SK-N-DZ (cell line): ENCODE measurements around the gene CCL22.
"Not testable (repeated sequence)": the region's sequence is repeated elsewhere in the genome, so short reads cannot be mapped to it uniquely, and the experiment has no call there.

Source experiments
- DNase-seq: peaks from one replicate; pipeline ENCODE4 v3.0.0-alpha.2; 2015; ENCODE audit warnings: low spot score

The CCL22 gene

GRCh38 chr16:57347858-57348257 is 10.7 kb upstream of the CCL22 start:
- no peak for DNase-seq

- DNase-seq: no peak
These were observed 10.3 kb upstream of the CCL22 start for GRCh38 chr16:57348327-57348726.

DNA sequence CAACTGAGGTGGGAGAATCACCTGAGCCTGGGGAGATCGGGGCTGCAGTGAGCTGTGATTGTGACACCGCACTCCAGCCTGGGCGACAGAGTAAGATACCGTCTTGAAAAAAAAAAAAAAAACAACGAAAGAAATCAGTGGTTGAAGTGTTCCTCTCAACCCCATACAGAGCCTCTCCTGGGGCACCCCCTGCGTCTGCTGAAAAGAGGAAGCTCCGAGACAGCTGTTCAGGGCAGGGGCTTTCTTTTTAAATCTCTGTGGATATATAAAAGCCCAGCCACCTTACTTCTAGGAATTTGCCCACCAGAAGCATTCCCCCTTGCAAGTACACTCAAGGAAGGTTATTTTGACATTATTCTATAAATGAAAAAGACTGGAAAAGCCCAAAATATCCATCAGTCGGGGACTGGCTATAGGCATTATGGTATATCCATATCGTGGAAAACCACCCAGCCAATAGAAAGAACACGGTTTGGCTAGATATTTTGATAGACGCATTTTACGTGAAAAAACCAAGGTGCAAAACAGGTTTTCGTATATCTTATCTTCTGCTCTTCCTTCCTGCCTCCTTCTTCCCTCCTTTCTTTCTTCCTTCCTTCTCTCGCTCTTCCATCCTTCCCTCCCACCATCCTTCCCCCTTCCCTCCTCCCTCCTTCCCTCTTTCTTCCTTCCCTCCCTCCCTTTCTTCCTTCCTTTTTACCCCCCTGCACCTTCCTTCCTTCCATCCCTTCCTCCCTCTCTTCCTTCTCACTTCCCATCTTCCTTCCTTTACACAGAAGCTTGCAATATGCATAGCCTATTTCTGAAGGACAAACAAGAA is 9.2 kb upstream of the CCL22 start:
- no peak for DNase-seq

GRCh38 chr16:57352636-57353047 is 5.9 kb upstream of the CCL22 start:
- DNase-seq: no peak

DNA sequence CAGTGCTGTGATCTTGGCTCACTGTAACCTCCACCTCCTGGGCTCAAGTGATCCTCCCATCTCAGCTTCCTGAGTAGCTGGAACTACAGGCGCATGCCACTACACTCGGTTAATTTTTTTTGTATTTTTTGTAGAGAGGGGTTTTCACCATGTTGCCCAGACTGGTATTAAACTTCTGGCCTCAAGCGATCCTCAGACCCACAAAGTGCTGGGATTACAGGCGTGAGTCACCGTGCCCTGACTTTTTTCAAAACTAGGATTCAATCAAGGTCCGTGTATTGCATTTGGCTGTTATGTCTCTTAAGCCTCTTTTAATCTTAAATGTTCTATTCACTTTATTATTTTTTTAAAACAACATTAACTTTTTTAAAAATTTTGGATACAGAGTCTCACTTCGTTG is 4.3 kb upstream of the CCL22 start:
- no peak for DNase-seq

DNA sequence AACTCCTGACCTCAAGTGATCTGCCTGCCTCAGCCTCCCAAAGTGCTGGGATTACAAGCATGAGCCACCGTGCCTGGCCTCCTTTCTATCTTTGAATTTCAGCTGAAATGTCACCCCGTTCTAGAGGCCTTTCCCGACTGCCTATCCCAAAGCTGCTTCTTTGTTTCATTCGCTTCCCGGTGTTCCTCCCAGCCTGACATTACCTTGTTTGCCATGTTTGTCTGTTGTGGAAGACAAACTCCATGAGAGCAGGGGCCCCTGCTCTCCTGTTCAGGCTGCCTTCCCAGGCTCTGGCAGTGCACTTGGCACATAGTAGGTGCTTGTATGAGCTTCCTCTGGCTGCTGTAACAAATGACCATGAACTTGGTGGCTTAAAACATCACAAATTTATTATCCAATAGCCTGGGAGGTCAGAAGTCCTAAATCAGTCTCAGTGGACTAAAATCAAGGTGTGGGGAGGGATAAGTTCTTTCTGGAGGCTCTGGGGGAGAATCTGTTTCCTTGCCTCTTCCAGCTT is 2.6 kb upstream of the CCL22 start:
- no peak for DNase-seq

DNA sequence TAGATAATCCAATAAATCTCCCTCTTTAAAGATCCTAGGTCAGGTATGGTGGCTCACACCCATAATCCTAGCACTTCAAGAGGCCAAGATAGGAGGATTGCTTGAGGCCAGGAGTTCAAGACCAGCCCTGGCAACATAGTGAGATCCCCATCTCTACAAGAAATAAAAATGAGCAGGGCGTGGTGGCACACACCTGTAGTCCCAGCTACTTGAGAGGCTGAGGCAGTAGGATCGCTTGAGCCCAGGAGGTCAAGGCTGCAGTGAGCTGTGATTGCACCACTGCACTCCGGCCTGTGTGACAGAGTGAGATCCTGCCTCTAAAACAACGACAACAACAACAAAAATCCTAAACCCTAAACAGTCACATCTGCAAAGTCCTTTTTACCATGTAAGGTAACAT is 2.0 kb upstream of the CCL22 start:
- DNase-seq: no peak

- no peak for DNase-seq
These were observed 1.1 kb upstream of the CCL22 start for GRCh38 chr16:57357330-57358085.

GRCh38 chr16:57358086-57358420 is 530 bp upstream of the CCL22 start:
- DNase-seq: no peak

DNA sequence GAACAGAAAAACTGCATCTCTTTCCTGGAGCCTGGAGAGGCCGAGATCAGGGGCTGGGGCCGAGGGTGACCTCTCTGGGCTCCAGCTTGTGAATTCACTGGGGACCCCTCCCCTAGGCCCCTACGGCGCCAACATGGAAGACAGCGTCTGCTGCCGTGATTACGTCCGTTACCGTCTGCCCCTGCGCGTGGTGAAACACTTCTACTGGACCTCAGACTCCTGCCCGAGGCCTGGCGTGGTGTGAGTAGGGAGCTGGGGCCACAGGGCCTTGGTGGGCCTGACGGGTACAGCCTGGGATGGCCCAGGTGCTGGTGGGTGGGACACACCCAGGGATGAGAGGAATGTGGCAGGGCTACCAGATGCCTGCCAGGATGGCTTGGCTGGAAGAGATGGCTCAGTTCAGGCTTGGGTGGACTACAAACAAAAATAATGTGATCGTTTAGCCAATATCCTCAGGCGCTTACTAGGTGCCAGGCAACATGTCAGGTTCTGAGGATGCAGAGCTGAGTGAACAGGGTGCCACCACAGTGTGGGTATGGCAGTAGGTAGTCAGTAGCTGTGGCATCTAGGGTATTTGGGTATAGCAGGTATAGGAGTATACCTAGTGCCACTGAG is 1.8 kb downstream of the CCL22 start:
- no peak for DNase-seq

GRCh38 chr16:57361404-57361803 is 2.8 kb downstream of the CCL22 start:
- DNase-seq: no peak

DNA sequence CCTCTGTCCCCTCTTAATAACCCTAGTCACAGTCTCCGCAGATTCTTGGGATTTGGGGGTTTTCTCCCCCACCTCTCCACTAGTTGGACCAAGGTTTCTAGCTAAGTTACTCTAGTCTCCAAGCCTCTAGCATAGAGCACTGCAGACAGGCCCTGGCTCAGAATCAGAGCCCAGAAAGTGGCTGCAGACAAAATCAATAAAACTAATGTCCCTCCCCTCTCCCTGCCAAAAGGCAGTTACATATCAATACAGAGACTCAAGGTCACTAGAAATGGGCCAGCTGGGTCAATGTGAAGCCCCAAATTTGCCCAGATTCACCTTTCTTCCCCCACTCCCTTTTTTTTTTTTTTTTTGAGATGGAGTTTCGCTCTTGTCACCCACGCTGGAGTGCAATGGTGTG is 5.6 kb downstream of the CCL22 start:
- no peak for DNase-seq

- DNase-seq: no peak
These were observed 8.0 kb downstream of the CCL22 start for GRCh38 chr16:57366544-57367040.

GRCh38 chr16:57367116-57367752 is 8.7 kb downstream of the CCL22 start:
- no peak for DNase-seq

- no peak for DNase-seq
These were observed 13.2 kb downstream of the CCL22 start for GRCh38 chr16:57371494-57372371.

- DNase-seq: peak; percentile 70
These were observed 14.0 kb downstream of the CCL22 start, which contains the start of gene CX3CL1 for GRCh38 chr16:57372372-57373116. Gene CX3CL1, plus strand, starts transcription at chr16:57372490. Its CDS starts 79 bp downstream, at chr16:57372569.

- DNase-seq: no peak
These were observed 14.7 kb downstream of the CCL22 start for GRCh38 chr16:57373117-57373947.

DNA sequence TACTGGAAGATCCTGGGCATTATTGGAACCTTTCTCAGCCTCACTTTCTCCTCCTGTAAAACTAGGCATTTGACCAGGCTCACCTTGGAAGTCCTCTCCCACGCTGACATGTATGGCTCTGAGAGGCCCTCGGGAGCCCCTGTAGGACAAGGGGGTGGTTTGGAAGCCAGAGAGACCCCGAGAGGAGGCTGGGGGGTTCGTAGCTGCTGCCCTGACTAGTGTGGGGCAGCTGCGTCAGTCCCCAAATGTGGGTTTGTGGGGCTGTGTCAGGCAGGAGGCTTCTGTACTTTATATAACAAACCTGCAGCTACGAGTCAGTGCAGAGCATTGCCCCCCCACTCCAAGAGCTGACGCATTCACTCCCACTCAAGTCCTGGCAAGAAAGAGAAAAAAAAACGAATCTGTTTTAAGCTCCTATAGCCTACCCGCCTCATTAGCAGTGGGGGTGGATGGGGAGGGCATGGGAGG is 15.5 kb downstream of the CCL22 start:
- DNase-seq: no peak

DNA sequence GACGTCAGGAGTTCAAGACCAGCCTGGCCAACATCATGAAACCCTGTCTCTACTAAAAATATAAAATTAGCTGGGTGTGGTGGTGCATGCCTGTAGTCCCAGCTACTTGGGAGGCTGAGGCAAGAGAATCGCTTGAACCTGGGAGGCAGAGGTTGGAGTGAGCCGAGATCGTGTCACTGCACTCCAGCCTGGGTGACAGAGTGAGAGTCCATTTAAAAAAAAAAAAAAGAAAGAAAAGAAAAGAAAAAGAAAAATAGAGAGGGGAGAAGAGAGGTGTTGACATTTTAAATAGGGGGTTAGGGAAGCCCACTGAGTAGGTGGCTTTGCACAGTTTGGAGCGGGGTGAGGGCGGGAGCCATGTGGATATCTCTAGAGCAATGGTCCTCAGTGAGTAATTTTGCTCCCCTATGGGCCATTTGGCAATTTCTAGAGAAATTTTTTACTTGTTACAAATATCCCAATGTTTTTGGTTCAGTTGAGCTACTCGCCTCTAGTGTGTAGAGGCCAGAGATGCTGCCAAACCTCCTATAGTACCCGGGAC is 16.4 kb downstream of the CCL22 start:
- not testable (repeated sequence) for DNase-seq
